Measurements from ENCODE around the gene ETS2. TPM values are rescaled to one million over a fixed set of nuclear protein-coding genes. Genes with fewer than 3 reads are reported as not detected.

Gene ETS2
- total RNA-seq, 3 donors from 2014 or later (not counting 1 experiment from before 2014, with no cell fraction given): 10.6 to 36.9 (median 18.5) TPM

GRCh38 chr21:38863843-38864363, 58.2 kb downstream of the ETS2 start:
- Mint-ChIP-seq H3K27me3 (ENCODE audit: low read depth in 2 of 2) (peaks cover 26 to 63% of the 10 kb centered on the region in 2 donors), H3K4me3 (no peak overlapping the region), H3K9me3 (no peaks in the 10 kb centered on the region), H3K4me1 (no peaks in the 10 kb centered on the region), H3K36me3 (no peaks in the 10 kb centered on the region), H3K27ac (no peak overlapping the region)
- TF ChIP-seq CTCF (IDR thresholded peaks at IDR 0.05): no peak
- H3K27ac ChIP-seq (ENCODE audit: low read length): no peak overlapping the region
- peaks cover 12% of the 10 kb centered on the region for H3K4me1 ChIP-seq (ENCODE audit: control insufficient read depth, insufficient read depth, low read length)
- H3K27me3 ChIP-seq (ENCODE audit: control insufficient read depth, insufficient read depth, low read length): no peaks in the 10 kb centered on the region
- 90% methylated on average over 8 of the region's 8 CpGs for WGBS (ENCODE audit: insufficient coverage)
- H3K9me3 ChIP-seq (ENCODE audit: control insufficient read depth, insufficient read depth, low read length): no peaks in the 10 kb centered on the region
- DNase-seq (no peak), ATAC-seq (no peak)
- no peak overlapping the region for H3K4me3 ChIP-seq (ENCODE audit: low read length)
- H3K36me3 ChIP-seq (ENCODE audit: control insufficient read depth, insufficient read depth, low read length): no peaks in the 10 kb centered on the region
- intact Hi-C loops (cut with micrococcal nuclease): no loop called here

DNA sequence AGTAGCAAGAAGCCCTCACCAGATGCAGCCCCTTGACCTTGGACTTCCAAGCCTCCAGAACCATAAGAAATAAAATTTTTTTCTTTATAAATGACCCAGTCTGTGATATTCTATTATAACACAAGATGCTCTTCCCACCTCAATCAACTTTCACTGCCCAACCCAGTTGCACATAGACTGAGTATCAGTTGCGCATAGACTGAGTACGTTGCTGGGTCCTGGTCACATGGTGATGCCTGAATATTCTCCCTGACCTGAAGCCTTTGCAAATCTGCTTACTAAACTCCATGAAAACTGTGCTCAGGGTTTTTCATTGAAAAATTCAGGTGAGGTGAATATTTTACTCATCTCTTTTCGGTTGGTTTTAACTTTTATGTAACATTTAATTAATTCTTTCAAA, 59.2 kb downstream of the ETS2 start:
- ATAC-seq: no peak
- H3K36me3 Mint-ChIP-seq: no peaks in the 10 kb centered on the region
- intact Hi-C loops (cut with micrococcal nuclease): no loop called here
- no peak overlapping the region for H3K4me3 ChIP-seq (ENCODE audit: low read length)
- no peaks in the 10 kb centered on the region for H3K9me3 Mint-ChIP-seq
- WGBS (ENCODE audit: insufficient coverage): 100% methylated on average over 2 of the region's 3 CpGs
- no peaks in the 10 kb centered on the region for H3K4me1 Mint-ChIP-seq
- no peaks in the 10 kb centered on the region for H3K36me3 ChIP-seq (ENCODE audit: control insufficient read depth, insufficient read depth, low read length)
- H3K27me3 ChIP-seq (ENCODE audit: control insufficient read depth, insufficient read depth, low read length): no peaks in the 10 kb centered on the region
- H3K9me3 ChIP-seq (ENCODE audit: control insufficient read depth, insufficient read depth, low read length): no peaks in the 10 kb centered on the region
- no peak for DNase-seq
- H3K27me3 Mint-ChIP-seq (ENCODE audit: low read depth in 2 of 2): peaks cover 20 to 53% of the 10 kb centered on the region in 2 donors
- peaks cover 12% of the 10 kb centered on the region for H3K4me1 ChIP-seq (ENCODE audit: control insufficient read depth, insufficient read depth, low read length)
- TF ChIP-seq CTCF (IDR thresholded peaks at IDR 0.05): no peak
- H3K27ac Mint-ChIP-seq: no peak overlapping the region
- H3K27ac ChIP-seq (ENCODE audit: low read length): no peak overlapping the region
- no peak overlapping the region for H3K4me3 Mint-ChIP-seq

DNA sequence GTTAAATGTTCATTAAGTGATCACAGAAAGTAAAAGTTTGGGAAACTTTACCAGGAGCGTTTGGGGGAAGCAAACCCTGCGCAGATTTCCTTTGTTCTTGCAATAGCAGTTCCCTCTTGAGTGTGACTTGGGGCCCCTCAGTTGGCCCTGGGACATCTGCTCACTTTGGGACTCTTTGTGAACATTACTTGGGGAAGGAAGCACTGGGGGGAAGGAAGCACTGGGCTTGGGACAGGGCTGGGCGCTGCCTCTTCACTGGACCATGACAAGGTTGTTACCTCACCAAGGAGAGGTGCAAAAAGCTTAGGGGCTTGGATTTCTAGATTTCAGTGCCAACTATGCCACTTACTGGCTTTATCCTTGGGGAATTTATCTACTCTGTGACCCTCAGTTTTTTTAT, 63.5 kb downstream of the ETS2 start:
- no peaks in the 10 kb centered on the region for H3K9me3 ChIP-seq (ENCODE audit: control insufficient read depth, insufficient read depth, low read length)
- H3K27ac ChIP-seq (ENCODE audit: low read length): no peak overlapping the region
- 56% methylated on average over 3 of the region's 3 CpGs for WGBS (ENCODE audit: insufficient coverage)
- H3K4me1 ChIP-seq (ENCODE audit: control insufficient read depth, insufficient read depth, low read length): no peaks in the 10 kb centered on the region
- H3K27me3 ChIP-seq (ENCODE audit: control insufficient read depth, insufficient read depth, low read length): no peaks in the 10 kb centered on the region
- no peak overlapping the region for H3K4me3 Mint-ChIP-seq
- peaks cover 16 to 30% of the 10 kb centered on the region in 2 donors for H3K27me3 Mint-ChIP-seq (ENCODE audit: low read depth in 2 of 2)
- H3K36me3 ChIP-seq (ENCODE audit: control insufficient read depth, insufficient read depth, low read length): no peaks in the 10 kb centered on the region
- intact Hi-C loops (cut with micrococcal nuclease): no loop called here
- no peaks in the 10 kb centered on the region for H3K36me3 Mint-ChIP-seq
- ATAC-seq: no peak
- no peak for TF ChIP-seq CTCF (IDR thresholded peaks at IDR 0.05)
- H3K4me3 ChIP-seq (ENCODE audit: low read length): no peak overlapping the region
- no peak overlapping the region for H3K27ac Mint-ChIP-seq
- H3K9me3 Mint-ChIP-seq: no peaks in the 10 kb centered on the region
- no peak for DNase-seq
- H3K4me1 Mint-ChIP-seq: no peaks in the 10 kb centered on the region

- H3K9me3 ChIP-seq (ENCODE audit: control insufficient read depth, insufficient read depth, low read length): no peaks in the 10 kb centered on the region
- Mint-ChIP-seq H3K27me3 (ENCODE audit: low read depth in 2 of 2) (peaks cover 11 to 22% of the 10 kb centered on the region in 2 donors), H3K4me3 (no peak overlapping the region), H3K36me3 (no peaks in the 10 kb centered on the region), H3K27ac (no peak overlapping the region), H3K9me3 (no peaks in the 10 kb centered on the region), H3K4me1 (no peaks in the 10 kb centered on the region)
- H3K27me3 ChIP-seq (ENCODE audit: control insufficient read depth, insufficient read depth, low read length): no peaks in the 10 kb centered on the region
- WGBS (ENCODE audit: insufficient coverage): 51% methylated on average over 2 of the region's 3 CpGs
- H3K4me3 ChIP-seq (ENCODE audit: low read length): no peak overlapping the region
- intact Hi-C loops (cut with micrococcal nuclease): no loop called here
- H3K4me1 ChIP-seq (ENCODE audit: control insufficient read depth, insufficient read depth, low read length): no peaks in the 10 kb centered on the region
- H3K27ac ChIP-seq (ENCODE audit: low read length): no peak overlapping the region
- no peak for DNase-seq
- no peaks in the 10 kb centered on the region for H3K36me3 ChIP-seq (ENCODE audit: control insufficient read depth, insufficient read depth, low read length)
- no peak for ATAC-seq
- no peak for TF ChIP-seq CTCF (IDR thresholded peaks at IDR 0.05)
These were observed 64.2 kb downstream of the ETS2 start for GRCh38 chr21:38869946-38870345.
